K562 (cell line): ENCODE results near the gene PACS1. TPM values are rescaled to one million over a fixed set of nuclear protein-coding genes. Genes with fewer than 3 reads are reported as not detected.

Experiments used
- ATAC-seq: fragments of 200-7000 bp; cut with Tn5 transposase; 3 replicates; pipeline ENCODE4 v1.9.1; 2020; ENCODE audit warnings: moderate library complexity
- BruUV-seq: library from RNA; stranded (reverse); fragments of 400-500 nt; replicated peaks from 2 replicates; lab custom pipeline; 2021; lab: Mats Ljungman, UMichigan
- CTCF ChIA-PET: fragments of 300-600 bp; formaldehyde crosslinking; extraction: SDS; loops from one replicate; lab custom pipeline; 2021; ENCODE audit warnings: low intra/inter-chr PET ratio; lab: Yijun Ruan, JAX
- POLR2A ChIA-PET: fragments of 300-600, 350-650 bp; sonication (Branson Sonifier 250); formaldehyde crosslinking; extraction: SDS; loops from one replicate; lab custom pipeline; 2021; ENCODE audit warnings: antibody characterized with exemption, inconsistent platforms; lab: Yijun Ruan, JAX
- DNase-seq, 4 experiments: peaks; one replicate each; pipeline versions ENCODE4 v3.0.0 to v3.0.0-alpha.2; 2011 to 2018; ENCODE audit warnings: low spot score in 3 of 4, mixed read lengths in 3 of 4; ENCODE audit errors: extremely low read depth in 1 of 4
- FAIRE-seq: peaks from 2 replicates; lab custom pipeline; 2011; peaks lifted over from hg19 to GRCh38; lab: Jason Lieb, UNC
- H2AFZ ChIP-seq: 2 replicates; pipeline ENCODE4 v1.6.0; 2011; ENCODE audit warnings: low read depth, low read length, control low read depth, inconsistent platforms
- H3K27ac ChIP-seq: fragments of 200-600 bp; 3 replicates; pipeline ENCODE4 v1.8.0; 2011; ENCODE audit warnings: low read depth, mild to moderate bottlenecking, control low read depth, inconsistent platforms, low read length, moderate library complexity, mixed read lengths; ENCODE audit errors: extremely low read depth
- H3K27me3 ChIP-seq, 2 experiments: fragments of 300-600 bp in 1 of 2; 2 replicates in 1 of 2; 3 replicates in 1 of 2; pipeline versions ENCODE4 v1.6.0 to v1.8.0; 2011; ENCODE audit warnings: inconsistent platforms in 2 of 2, low read length in 2 of 2, mild to moderate bottlenecking in 1 of 2, mixed read lengths in 1 of 2, moderate library complexity in 1 of 2; ENCODE audit not compliant: control insufficient read depth in 2 of 2, insufficient read depth in 2 of 2
- H3K36me3 ChIP-seq: fragments of 300-600 bp; 3 replicates; pipeline ENCODE4 v1.8.0; 2011; ENCODE audit warnings: mild to moderate bottlenecking, low read length, inconsistent platforms; ENCODE audit not compliant: control insufficient read depth, insufficient read depth
- H3K4me1 ChIP-seq, 2 experiments: fragments of 200-600 bp in 1 of 2; replicated peaks in 1 of 2; 2 replicates in 1 of 2; 3 replicates in 1 of 2; pipeline versions ENCODE4 v1.5.1 to v1.8.0; 2011; ENCODE audit warnings: inconsistent platforms in 2 of 2, low read length in 2 of 2, mild to moderate bottlenecking in 1 of 2, mixed read lengths in 1 of 2, moderate library complexity in 1 of 2; ENCODE audit not compliant: control insufficient read depth in 2 of 2, insufficient read depth in 2 of 2
- H3K4me2 ChIP-seq: 2 replicates; pipeline ENCODE4 v1.6.1; 2011; ENCODE audit warnings: low read length, control low read depth, inconsistent platforms, mixed read lengths; ENCODE audit not compliant: insufficient read depth
- H3K4me3 ChIP-seq: fragments of 200-600 bp; sonication (generic), shearing (Covaris generic); 2 replicates; pipeline ENCODE4 v1.5.1; 2016; ENCODE audit warnings: control low read depth, inconsistent platforms
- H3K79me2 ChIP-seq: fragments of 200-600 bp; 3 replicates; pipeline ENCODE4 v1.8.0; 2011; ENCODE audit warnings: low read length, inconsistent platforms; ENCODE audit not compliant: control insufficient read depth, insufficient read depth
- H3K9ac ChIP-seq, 2 experiments: 2 replicates each; pipeline versions ENCODE4 v1.6.0 to v1.6.1; 2011; ENCODE audit warnings: low read depth in 2 of 2, low read length in 2 of 2, control low read depth in 1 of 2, inconsistent platforms in 1 of 2, mild to moderate bottlenecking in 1 of 2, mixed read lengths in 1 of 2; ENCODE audit not compliant: insufficient read depth in 1 of 2
- H3K9me1 ChIP-seq: one replicate; pipeline ENCODE4 v1.6.0; 2011; ENCODE audit warnings: inconsistent platforms, mild to moderate bottlenecking, low read length, moderate library complexity; ENCODE audit not compliant: control insufficient read depth, insufficient read depth
- H3K9me3 ChIP-seq: replicated peaks from 2 replicates; pipeline ENCODE4 v1.5.1; 2011; ENCODE audit warnings: low read depth, low read length, inconsistent platforms; ENCODE audit not compliant: control insufficient read depth, insufficient read depth
- H4K20me1 ChIP-seq: replicated peaks from 2 replicates; pipeline ENCODE4 v1.6.1; 2011; ENCODE audit warnings: low read length, inconsistent platforms, mixed read lengths; ENCODE audit not compliant: control insufficient read depth, insufficient read depth
- CAMTA2 ChIP-seq: fragments of 250-450 bp; sonication (Bioruptor Pico); conservative IDR thresholded peaks from 2 replicates; pipeline ENCODE4 v1.5.1; 2022
- CBX8 ChIP-seq: fragments of 200-600 bp; sonication (generic); IDR thresholded peaks from 2 replicates; pipeline ENCODE4 v1.6.1; 2012; ENCODE audit warnings: borderline replicate concordance, mixed run types, low read depth, mild to moderate bottlenecking, moderate library complexity, mixed read lengths, low read length, control low read depth, inconsistent platforms; ENCODE audit not compliant: poor library complexity, severe bottlenecking; ENCODE audit errors: extremely low read depth
- RUNX1 ChIP-seq: sonication (generic); IDR thresholded peaks from 2 replicates; pipeline ENCODE4 v1.6.1; 2016; ENCODE audit warnings: antibody characterized with exemption, low read depth
- TAF9B ChIP-seq: fragments of 450-650 bp; IDR thresholded peaks from 2 replicates; pipeline ENCODE4 v1.6.1; 2018; ENCODE audit warnings: mild to moderate bottlenecking; ENCODE audit not compliant: partially characterized antibody
- ZNF134 ChIP-seq: fragments of 250-450 bp; sonication (Bioruptor Pico); conservative IDR thresholded peaks from 2 replicates; pipeline ENCODE4 v1.4.0; 2020
- ZNF584 ChIP-seq: fragments of 200-800 bp; sonication (Bioruptor generic); IDR thresholded peaks from 2 replicates; pipeline ENCODE4 v1.6.1; 2016; ENCODE audit warnings: low read depth, mild to moderate bottlenecking, missing genetic modification characterization, missing compliant biosample characterization
- WGBS: fragments of 100-300 bp; shearing (Covaris generic); methylation state at CpG from one replicate; pipeline ENCODE4 v1.1.6; 2016; ENCODE audit warnings: low coverage, mixed read lengths; ENCODE audit not compliant: insufficient coverage; ENCODE audit errors: missing lambda C conversion rate; 5-methylcytosine and 5-hydroxymethylcytosine counted together
- in situ Hi-C: fragments of 300-500 bp; cut with MboI; formaldehyde crosslinking; loops from 4 replicates; pipeline ENCODE4 v1.15.0; 2018; ENCODE audit warnings: inconsistent platforms, mixed read lengths
- intact Hi-C: fragments of 100-400 bp; cut with micrococcal nuclease; formaldehyde crosslinking; loops from 2 replicates; pipeline ENCODE4 v1.14.2; 2022
- polyA plus RNA-seq, 8 experiments: library from polyadenylated mRNA; depleted of rRNA in 4 of 8; stranded (reverse) in 5 of 8; unstranded in 3 of 8; fragments of >200 nt; fragmentation: Nextera tagmentation in 2 of 8; fragmentation: Illumina TruSeq in 1 of 8; extraction: Ambion mirVana in 2 of 8; extraction: Trizol in 1 of 8; gene quantifications; 2 replicates each; pipeline versions ENCODE4 v1.2.1 to v1.2.3, GENCODE V29; 2011 to 2014; ENCODE audit warnings: inconsistent platforms in 1 of 8, missing spikeins in 1 of 8
- total RNA-seq, 7 experiments: library from RNA; depleted of rRNA in 6 of 7; stranded (reverse); fragments of >200 nt in 6 of 7; fragmentation: Illumina TruSeq in 2 of 7; extraction: Trizol in 2 of 7; gene quantifications; 2 replicates each; pipeline versions ENCODE4 v1.2.1 to v1.2.3, GENCODE V29; 2011 to 2021; ENCODE audit warnings: low replicate concordance in 1 of 7
- TF ChIP-seq, protein P1 (sequence below): fragments of 250-450 bp; sonication (Bioruptor Pico); IDR thresholded peaks from 2 replicates; pipeline ENCODE4 v1.9.0; 2021; ENCODE audit warnings: mild to moderate bottlenecking, inconsistent platforms

Gene PACS1
- total and polyA plus RNA-seq, 9 of the 15 experiments (the other 6 are each of a cell fraction or from before 2014, with no cell fraction given) = 0.34 to 28.1 (median 8.5) TPM

DNA sequence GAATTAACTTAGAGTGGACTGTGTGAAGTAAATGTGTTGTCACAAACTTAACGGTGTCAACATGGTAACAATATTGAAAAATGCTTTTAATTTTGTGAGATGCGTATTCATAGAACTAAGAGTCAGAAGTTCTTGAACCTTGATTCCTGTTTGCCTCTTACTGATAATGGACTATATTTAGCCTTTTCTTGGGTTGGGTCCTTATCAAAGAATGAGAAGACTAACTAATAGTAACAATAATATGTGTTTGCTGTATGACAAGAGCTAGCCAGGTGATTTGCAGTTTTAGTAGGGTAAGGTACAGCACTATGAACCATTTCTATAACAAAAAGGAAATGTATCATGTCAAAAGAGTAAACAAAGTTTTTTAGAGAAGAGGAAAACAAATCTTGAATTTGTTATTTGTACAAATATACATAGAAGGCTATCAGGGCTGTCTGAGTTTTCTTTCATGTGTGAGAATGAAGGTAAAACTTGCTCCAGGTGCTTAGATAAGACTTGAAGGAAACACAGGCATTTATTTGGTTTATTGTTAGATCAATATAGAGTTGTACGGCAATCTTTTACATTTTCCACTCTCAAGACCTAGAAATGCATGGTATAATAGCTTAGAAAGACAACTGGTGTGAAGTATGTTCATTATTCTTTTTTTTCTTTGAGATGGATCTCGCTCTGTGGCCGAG is 74.1 kb downstream of the PACS1 start:
- ATAC-seq = no peak
- no peak overlapping the region for H3K9ac ChIP-seq
- H3K9me1 ChIP-seq = no peaks in the 10 kb centered on the region
- no TSS peak for BruUV-seq
- H3K4me3 ChIP-seq = no peak overlapping the region
- H3K36me3 ChIP-seq = no peaks in the 10 kb centered on the region; the same call in 2 of the 3 replicates
- no peaks in the 10 kb centered on the region for H3K79me2 ChIP-seq
- DNase-seq = no peak
- intact Hi-C loops = no loop called here
- CTCF ChIA-PET = no interaction called here
- peaks cover 12 to 15% of the 10 kb centered on the region in 2 experiments for H3K4me1 ChIP-seq
- WGBS = 89% methylated on average over 5 of the region's 5 CpGs
- no peak for FAIRE-seq
- no peak overlapping the region for H3K27ac ChIP-seq
- peaks cover 4% of the 10 kb centered on the region; the same call in 1 of the 2 replicates for H4K20me1 ChIP-seq
- H2AFZ ChIP-seq = no peak overlapping the region
- H3K27me3 ChIP-seq = no peaks in the 10 kb centered on the region
- POLR2A ChIA-PET = interaction anchor here (0.6 kb wide), 1 partner anchor 17 kb away, joined by 3 read pairs; no protein-coding TSS in a partner anchor
- H3K4me2 ChIP-seq = no peak overlapping the region
- H3K9me3 ChIP-seq = no peaks in the 10 kb centered on the region; the same call in 1 of the 2 replicates
- in situ Hi-C loops = no loop called here
- TF ChIP-seq ZNF134 (CRISPR knock-in tag) (no peak), TAF9B (no peak), CBX8 (no peak), ZNF584 (CRISPR knock-in tag) (no peak), RUNX1 (no peak), CAMTA2 (CRISPR knock-in tag) (no peak)
- TF ChIP-seq, protein P1, sequence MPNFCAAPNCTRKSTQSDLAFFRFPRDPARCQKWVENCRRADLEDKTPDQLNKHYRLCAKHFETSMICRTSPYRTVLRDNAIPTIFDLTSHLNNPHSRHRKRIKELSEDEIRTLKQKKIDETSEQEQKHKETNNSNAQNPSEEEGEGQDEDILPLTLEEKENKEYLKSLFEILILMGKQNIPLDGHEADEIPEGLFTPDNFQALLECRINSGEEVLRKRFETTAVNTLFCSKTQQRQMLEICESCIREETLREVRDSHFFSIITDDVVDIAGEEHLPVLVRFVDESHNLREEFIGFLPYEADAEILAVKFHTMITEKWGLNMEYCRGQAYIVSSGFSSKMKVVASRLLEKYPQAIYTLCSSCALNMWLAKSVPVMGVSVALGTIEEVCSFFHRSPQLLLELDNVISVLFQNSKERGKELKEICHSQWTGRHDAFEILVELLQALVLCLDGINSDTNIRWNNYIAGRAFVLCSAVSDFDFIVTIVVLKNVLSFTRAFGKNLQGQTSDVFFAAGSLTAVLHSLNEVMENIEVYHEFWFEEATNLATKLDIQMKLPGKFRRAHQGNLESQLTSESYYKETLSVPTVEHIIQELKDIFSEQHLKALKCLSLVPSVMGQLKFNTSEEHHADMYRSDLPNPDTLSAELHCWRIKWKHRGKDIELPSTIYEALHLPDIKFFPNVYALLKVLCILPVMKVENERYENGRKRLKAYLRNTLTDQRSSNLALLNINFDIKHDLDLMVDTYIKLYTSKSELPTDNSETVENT (CRISPR knock-in tag) = no peak
